Stimulated activated CD8-positive, alpha-beta memory T cell treated with anti-CD3 and anti-CD28 coated beads, Interleukin-7, amount 100 ng/mL, for 24 hours (primary cell): ENCODE data around the gene S100A7.
A peak's percentile ranks its signal among the peaks of the same experiment; 100 is the strongest.
"Not testable (repeated sequence)": the region's sequence is repeated elsewhere in the genome, so short reads cannot be mapped to it uniquely, and the experiment has no call there.

Experiments
- DNase-seq: peaks from one replicate; pipeline ENCODE4 v3.0.0-alpha.2; 2020; ENCODE audit warnings: low read depth

The S100A7 gene

DNA sequence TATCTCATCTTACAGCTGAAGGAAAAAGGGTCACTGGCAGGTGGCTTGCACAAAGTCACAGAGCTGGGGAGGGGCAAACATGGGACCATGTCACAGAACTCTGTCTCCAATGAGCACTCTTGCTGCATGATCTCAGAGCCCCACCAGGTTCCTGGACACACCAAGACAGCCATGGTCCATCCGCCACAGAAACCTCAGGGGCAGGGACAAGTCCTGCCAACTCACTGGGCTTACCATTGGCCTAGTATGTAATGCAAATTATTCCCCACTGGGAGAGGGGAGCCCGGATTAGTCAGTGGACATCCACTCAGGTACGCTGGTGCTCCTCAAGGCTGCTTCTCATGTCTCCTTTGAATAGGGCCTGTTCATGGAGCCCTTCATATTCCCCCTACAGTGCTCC is 29.9 kb downstream of the S100A7 start:
- no peak for DNase-seq

DNA sequence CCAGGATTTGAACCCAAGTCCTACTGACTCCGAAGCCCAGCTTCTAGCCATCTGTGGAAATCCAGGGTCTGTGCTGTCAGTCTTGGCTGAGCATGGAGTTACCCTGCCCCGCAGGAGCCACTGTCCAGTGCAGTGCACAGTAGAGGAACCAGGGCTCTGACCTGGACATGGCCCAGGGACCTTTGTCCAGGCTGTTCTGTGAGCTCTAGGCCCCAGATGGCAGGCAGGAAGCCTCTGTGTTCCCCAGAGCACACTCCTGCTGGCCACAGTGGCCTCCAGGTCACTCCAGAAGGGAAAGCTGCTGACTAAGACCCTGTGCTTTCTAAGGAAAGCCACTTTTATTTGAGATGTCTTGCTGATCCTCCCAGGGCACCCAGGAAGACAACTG is 30.3 kb downstream of the S100A7 start:
- DNase-seq, result no peak

DNA sequence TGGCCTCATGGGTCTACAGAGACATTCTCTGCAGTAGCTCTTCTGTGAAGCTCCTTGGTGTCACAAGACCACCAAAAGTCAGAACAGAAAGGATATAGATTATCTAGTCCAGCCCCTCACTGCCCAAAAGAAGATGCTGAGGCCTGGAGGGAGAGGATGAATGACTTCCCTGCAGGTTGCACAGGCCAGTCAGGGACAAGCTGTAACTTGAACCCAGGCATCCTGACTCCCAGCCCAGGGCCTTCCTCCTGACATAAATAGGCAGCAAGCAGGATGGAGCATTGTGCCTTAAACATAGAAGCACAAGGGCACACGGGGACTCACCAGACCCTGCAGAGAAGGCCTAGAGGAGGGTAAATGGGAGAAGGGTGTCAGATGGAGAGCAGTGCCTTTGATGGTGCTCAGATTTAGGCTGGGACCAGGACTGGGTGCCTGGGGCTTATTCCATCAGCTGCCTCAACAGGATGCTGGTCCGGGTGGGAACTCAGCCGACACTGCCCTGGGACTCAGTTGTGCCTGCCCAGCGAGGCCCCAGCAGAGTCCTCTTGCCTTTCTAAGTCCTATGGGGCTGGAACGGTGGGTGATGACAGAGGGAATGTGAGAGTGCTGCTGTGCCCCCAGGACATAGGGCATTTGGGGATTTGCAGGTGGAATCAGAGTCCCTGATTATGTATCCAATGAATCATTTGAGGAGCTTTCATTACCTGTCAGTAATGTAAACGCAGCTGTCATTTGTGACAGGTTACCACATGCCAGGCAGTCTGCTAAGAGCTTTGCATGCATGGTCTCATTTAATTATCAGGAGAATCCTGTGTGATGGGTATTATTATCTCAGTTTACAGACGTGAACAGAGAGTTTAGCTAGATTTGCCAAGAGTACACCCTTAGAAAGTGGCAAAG is 30.9 kb downstream of the S100A7 start:
- DNase-seq, result no peak

DNA sequence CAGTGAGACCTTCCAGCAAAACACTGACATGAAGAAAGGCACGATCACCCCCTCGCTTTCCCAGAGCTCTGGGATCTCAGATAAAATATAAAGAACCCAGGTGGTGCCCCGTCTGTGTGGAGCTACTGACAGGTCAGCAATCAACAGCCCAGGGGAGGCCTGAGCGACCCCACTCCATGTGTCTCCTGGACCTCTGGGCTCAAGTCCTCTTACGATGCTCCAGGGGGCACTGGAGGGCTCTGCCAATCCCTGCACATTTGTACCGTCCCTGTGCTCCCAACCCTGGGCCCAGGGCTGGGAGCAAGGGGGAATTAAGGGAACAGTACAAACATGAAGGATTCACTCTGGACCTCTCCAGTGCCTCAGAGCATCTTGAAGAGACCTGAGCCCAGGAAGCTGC is 31.7 kb downstream of the S100A7 start:
- DNase-seq, result no peak

DNA sequence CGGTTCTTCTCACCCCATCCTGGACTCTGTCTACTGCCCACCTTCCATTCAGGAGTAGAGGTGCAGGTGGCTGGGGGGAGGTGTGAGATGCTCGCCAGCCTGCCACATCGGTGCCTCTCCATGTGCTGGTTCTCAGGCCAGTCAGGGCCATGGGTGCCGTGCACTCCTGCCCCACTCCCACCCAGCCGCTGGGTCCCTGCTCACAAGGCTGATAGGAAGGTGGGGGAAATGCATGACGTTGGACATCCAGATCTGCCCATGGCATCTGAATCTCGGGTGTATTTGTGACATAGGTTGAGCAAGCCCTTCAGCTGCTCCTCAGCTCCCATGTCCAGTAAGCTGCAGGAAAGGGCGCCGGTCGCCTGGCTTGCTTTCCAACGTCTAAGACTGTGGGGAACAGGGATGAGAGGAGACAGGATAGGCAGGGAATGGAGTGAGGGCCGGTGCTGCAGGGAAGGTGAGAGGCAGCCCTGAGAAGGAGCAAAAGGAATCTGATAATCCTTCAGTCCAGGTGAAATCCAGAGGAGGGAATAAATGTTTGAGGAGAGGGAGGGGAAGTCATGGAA is 32.3 kb downstream of the S100A7 start:
- DNase-seq, result no peak

DNA sequence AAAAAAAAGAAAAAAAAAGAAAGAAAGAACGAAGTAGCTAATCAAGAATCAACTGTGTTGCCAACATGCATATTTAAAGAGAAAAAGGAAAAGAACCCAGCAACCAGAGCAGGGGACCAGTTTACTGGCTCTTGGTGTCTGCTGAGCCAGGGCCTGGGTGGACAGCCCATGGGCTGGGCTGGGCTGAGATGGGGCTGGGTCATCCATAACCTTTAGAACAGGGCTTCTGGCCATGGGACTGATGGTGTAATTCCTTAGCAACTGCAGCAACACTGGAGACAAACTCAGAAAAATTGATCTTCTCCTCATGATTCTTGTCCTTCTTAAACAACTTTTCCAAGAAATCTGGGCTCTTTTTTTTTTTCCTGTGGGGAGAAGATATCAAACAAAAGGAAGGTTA is 33.6 kb downstream of the S100A7 start:
- no peak for DNase-seq

DNA sequence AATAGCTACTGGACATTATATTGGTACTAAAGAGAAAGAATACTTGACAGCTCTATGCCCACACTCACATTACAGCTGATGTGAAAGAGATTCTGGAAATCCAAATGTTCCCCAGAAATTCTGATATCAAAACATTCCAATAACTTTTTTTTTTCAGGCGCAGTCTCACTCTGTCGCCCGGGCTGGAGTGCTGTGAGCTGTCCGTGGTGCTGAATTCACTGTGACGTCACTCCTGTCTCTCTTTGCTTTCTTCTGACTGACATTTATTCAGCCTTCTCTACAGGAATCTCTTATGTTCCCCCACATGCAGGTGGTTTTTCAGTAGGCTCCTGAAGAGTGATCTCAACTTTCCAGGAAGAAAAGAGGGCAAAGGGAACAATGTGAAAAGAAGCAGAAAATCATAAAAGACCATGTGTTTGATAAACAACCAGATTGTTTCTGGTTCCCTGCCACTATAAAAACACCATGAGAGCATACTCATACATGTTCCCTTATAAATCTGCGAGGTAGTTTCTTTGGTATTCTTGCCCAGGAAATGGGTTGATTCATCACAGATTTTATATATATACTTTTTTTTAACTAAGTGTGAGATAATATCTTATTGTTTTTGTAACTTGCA is 37.9 kb downstream of the S100A7 start:
- peak; percentile 59 for DNase-seq

DNA sequence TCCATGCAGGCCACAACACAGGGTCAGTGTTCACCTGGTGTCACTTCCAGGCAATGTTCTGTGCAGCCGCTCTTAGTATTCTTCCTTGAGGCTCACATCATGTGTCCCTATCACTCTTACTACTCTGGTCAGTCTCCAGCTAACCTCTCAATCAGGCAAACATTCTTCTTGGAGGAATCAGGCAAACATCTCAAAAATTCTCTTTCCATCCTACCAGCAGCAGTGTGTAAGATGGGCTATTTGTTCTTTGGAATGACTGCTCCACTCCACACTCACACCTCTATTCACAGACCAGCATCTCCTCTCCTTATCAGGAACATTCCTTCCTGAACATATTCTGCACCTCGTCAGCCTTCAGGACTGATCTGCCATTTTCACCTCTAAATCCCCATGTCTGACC is 40.1 kb downstream of the S100A7 start:
- no peak for DNase-seq

DNA sequence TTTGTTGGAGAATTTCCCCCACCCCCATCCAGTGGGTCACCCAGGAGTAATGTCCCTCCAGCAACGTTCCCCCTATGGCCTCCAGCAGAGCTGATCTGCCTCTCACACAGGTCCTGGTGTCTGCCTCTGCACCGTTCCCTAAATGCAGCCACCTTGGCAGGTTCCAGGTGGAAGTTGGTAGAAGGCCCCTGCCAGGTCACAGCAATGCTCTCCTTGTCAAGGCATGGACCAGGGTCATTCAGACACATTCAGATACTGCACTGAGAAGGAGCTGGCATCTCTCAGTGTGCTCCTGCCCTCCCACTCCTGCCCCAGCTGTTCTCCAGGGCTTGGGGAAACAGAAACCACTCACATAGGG is 41.0 kb downstream of the S100A7 start:
- not testable (repeated sequence) for DNase-seq

DNA sequence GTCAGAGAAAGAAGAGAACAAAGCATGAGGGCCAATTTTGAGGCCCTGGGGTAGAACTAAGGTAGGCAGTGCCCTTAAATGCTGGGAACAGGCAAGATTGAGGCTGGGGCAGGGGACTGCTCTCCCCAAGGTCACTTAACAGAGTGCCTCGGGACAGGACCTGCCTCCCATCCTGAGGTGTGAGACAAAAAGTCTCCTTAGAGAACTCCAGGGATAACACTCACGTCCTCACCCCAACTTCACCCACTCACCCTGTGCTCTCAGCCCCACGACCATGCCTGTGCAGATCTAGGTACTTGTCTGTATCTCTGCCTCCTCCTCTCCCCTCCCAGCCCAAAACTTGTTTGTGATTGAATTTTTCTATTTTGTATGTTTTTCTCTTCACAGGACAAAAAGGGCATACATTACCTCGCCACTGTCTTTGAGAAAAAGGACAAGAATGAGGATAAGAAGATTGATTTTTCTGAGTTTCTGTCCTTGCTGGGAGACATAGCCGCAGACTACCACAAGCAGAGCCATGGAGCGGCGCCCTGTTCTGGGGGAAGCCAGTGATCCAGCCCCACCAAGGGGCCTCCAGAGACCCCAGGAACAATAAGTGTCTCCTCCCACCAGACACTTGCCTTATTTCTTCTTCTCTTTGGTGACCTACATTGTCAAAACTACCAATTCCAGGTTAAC is 41.6 kb downstream of the S100A7 start:
- DNase-seq, result not testable (repeated sequence)

DNA sequence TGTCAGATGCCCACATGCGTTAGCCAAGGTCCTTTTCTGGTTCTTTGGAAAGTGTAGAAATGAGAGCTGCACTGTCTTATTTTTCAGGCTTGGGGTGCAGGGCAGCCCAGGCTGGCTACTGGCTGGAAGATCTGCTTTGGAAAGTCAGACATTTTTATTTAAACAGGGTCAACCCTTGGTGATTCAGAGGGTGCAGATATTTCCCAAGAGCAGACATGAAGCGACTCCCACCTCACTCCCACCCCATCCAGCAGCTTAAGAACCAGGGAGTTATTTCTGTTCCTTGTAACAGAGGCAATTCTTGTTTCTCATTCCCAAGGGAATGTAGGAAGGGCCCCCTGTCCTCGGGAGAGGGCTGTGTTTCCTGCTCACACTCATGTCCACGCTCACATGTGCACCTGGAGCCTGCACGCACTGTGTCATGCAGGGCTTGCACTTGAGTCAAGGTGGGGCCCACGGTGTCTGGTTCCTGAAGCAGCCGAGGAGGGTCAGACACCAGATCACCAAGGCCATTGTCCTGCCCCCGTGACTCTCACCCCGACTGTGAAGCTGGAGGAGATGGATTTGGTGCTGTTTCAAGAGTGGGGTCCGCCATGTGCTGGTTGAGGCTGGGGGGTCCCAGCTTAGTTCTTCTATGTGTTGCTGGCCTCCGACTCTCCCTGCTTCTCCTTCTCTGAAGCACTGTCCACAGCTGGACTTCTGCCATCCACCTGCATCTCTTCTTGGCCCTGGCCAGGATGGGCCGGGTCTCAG is 43.1 kb downstream of the S100A7 start:
- DNase-seq, result no peak

DNA sequence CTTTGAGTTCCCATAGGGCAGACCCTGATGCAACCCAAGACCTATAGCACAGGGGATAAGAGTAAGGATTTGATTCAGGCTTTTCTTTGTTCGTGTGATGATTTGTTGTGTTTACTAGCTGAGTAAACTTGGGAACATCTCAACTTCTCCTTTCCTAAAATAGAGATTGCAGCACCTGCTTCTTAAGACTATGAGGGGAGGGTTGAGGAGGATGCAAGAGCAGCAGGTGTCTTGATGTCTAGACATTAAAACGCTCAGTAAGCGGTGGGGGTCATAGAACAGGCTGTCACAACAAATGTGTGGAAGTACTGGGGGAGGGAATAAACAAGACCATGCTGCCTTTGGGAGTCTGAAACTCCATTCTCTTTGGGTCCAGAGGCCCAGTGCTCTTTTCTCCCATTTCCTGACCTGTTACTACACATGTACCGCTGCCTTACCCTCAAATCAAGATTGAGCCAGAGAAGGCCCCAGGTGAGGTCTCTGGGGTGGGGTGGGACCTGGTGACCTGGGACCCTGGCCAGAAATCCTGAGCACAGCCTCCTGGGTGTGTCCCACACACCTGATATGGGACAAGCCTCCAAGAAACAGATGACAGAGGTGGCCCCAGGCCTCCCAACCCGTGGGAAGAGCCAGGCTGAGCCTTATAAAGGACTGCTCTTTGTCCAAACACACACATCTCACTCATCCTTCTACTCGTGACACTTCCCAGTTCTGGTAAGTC is 44.4 kb downstream of the S100A7 start, which contains the start of gene S100A7A:
Gene S100A7A, plus strand, starts transcription at position 671 of the 721 bp plus-strand sequence. CDS start 1,563 bp downstream, outside the sequence.
- DNase-seq, result no peak

DNA sequence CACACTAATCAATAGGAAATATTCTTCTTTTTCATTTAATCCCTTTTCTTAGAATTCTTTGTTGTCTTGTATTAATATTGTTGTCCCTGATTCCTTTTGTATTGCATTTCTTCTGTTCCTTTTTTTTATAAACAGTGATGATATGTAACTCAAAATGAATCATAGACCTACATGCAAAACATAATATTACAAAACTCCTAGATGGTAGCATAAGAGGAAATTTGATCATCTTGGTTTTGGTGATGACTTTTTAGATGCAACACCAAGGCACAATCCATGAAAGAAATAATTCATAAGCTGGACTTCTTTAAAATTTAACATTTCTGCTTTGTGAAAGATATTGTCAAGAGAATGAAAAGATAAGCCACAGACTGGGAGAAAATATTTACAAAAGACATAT is 46.5 kb downstream of the S100A7 start:
- not testable (repeated sequence) for DNase-seq
